Medulla oblongata (tissue), 1 donor: ENCODE measurements around the gene MSI2.

Experiments
- DNase-seq: peaks from one replicate; pipeline ENCODE4 v3.0.0-alpha.2; 2015; ENCODE audit errors: extremely low spot score

Gene MSI2

GRCh38 chr17:57523926-57524632 is 267.8 kb downstream of the MSI2 start:
- DNase-seq: no peak

- no peak for DNase-seq
Observed at GRCh38 chr17:57524839-57525568, 268.7 kb downstream of the MSI2 start.

GRCh38 chr17:57527221-57528057 is 271.1 kb downstream of the MSI2 start:
- DNase-seq: no peak

GRCh38 chr17:57528058-57528451 is 271.7 kb downstream of the MSI2 start:
- no peak for DNase-seq

GRCh38 chr17:57530026-57530425 is 273.7 kb downstream of the MSI2 start:
- no peak for DNase-seq

- DNase-seq: no peak
Observed at GRCh38 chr17:57530508-57530907, 274.2 kb downstream of the MSI2 start.

- DNase-seq: no peak
Observed at GRCh38 chr17:57531078-57531477, 274.8 kb downstream of the MSI2 start.

GRCh38 chr17:57531648-57532504 is 275.6 kb downstream of the MSI2 start:
- no peak for DNase-seq

- DNase-seq: no peak
Observed at GRCh38 chr17:57532556-57532955, 276.2 kb downstream of the MSI2 start.

- DNase-seq: no peak
Observed at GRCh38 chr17:57532966-57533365, 276.6 kb downstream of the MSI2 start.

- no peak for DNase-seq
Observed at GRCh38 chr17:57533684-57534305, 277.5 kb downstream of the MSI2 start.

- DNase-seq: no peak
Observed at GRCh38 chr17:57534863-57535248, 278.5 kb downstream of the MSI2 start.

- DNase-seq: no peak
Observed at GRCh38 chr17:57535249-57535966, 279.1 kb downstream of the MSI2 start.

GRCh38 chr17:57536289-57536688 is 280.0 kb downstream of the MSI2 start:
- DNase-seq: no peak

- no peak for DNase-seq
Observed at GRCh38 chr17:57536789-57537523, 280.6 kb downstream of the MSI2 start.

GRCh38 chr17:57537524-57538410 is 281.4 kb downstream of the MSI2 start:
- DNase-seq: peak; percentile 56

- DNase-seq: no peak
Observed at GRCh38 chr17:57538736-57539456, 282.6 kb downstream of the MSI2 start.
